ENCODE results near the gene SLC6A20. TPM values are rescaled to one million over a fixed set of nuclear protein-coding genes. Genes with fewer than 3 reads are reported as not detected.

The SLC6A20 gene
- total RNA-seq, 3 donors from 2014 or later, result 0.16 to 1.2 (median 0.33) TPM

DNA sequence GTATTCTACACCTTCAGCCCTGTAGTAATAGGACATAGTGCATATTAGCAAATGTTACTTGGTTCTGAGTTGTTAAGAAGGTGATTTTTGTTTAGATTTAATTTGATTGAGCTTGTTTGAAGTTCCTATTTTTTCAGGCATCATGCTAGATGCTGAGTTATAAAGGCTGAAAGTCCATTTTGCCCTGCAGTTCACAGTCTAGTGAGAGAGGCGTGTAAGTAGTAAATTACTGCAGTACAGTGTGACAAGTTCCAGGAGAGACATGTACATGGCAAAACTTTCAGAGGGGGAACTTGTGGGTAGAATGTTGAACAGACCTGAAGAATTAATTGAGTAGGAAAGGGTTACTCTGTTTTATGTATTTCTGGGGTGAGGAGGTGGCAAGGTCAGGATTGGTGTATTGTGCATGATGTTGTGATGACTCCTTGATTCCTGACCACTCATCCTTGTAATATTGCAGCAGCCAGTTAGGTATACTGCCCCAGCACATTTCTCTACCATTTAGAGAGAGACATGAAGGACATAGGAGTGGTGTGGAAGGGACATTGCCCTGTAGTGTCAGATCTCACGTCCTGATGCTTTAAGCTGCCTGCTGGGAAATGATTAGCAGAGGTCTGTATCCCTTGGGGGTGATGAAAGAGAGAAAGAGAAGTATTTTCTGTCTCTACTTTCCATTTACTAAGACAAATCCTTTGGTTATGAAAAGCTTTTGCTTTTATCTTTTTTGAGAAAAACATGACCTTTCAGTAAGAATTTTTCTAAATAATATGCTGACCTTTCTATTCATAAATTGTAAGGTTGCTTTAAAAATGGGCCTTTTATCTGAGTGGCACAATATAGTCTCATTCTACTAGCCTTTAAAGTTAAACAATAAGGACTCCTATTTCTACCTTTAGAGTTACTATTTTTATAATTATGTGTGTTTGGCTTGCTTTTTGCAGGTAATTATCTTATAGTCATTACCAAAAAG, 90.2 kb downstream of the SLC6A20 start:
- no peak for DNase-seq (ENCODE audit: low spot score in 2 of 2)
- TF ChIP-seq POLR2A (IDR thresholded peaks at IDR 0.05) (no peak), POLR2AphosphoS5 (IDR thresholded peaks at IDR 0.05) (no peak)
- TF ChIP-seq, protein P1, sequence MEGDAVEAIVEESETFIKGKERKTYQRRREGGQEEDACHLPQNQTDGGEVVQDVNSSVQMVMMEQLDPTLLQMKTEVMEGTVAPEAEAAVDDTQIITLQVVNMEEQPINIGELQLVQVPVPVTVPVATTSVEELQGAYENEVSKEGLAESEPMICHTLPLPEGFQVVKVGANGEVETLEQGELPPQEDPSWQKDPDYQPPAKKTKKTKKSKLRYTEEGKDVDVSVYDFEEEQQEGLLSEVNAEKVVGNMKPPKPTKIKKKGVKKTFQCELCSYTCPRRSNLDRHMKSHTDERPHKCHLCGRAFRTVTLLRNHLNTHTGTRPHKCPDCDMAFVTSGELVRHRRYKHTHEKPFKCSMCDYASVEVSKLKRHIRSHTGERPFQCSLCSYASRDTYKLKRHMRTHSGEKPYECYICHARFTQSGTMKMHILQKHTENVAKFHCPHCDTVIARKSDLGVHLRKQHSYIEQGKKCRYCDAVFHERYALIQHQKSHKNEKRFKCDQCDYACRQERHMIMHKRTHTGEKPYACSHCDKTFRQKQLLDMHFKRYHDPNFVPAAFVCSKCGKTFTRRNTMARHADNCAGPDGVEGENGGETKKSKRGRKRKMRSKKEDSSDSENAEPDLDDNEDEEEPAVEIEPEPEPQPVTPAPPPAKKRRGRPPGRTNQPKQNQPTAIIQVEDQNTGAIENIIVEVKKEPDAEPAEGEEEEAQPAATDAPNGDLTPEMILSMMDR (IDR thresholded peaks at IDR 0.05), result no peak
- Histone ChIP-seq H3K27ac (no peak overlapping the region), H3K4me1 (no peaks in the 10 kb centered on the region), H3K9me3 (no peaks in the 10 kb centered on the region), H3K27me3 (no peaks in the 10 kb centered on the region), H3K4me3 (no peak overlapping the region), H3K36me3 (no peaks in the 10 kb centered on the region)
- intact Hi-C loops (cut with DNase I; ENCODE audit: low total_unique reads), result no loop called here

Other genes starting within 250 kb of the SLC6A20 start
- 10 to 100 TPM; 23.0 to 25.9 (median 25.8) TPM for gene LIMD1, start 201.8 kb downstream of the SLC6A20 start, total RNA-seq
- gene SACM1L, start 107.1 kb downstream of the SLC6A20 start, total RNA-seq, result 10 to 100 TPM; 49.3 to 84.7 (median 61.3) TPM
- 10 to 100 TPM; 17.0 to 39.2 (median 22.1) TPM for gene LZTFL1, start 45.6 kb upstream of the SLC6A20 start, total RNA-seq
- not detected for gene CCR9, start 90.0 kb upstream of the SLC6A20 start, total RNA-seq
- 1 to 10 TPM in 2 of 3 donors, under 1 TPM in 1; 0.64 to 4.5 (median 4.3) TPM for gene CXCR6, start 146.9 kb upstream of the SLC6A20 start, total RNA-seq
- 10 to 100 TPM; 40.7 to 48.2 (median 44.6) TPM for gene FYCO1, start 199.3 kb upstream of the SLC6A20 start, total RNA-seq
- under 1 TPM; under 0.01 TPM for gene XCR1, start 230.9 kb upstream of the SLC6A20 start, total RNA-seq